HG02763 (cell line): ENCODE measurements around the gene OR56B1.

Experiments
- ATAC-seq: cut with Tn5 transposase; IDR thresholded peaks from one replicate; pipeline ENCODE4 v1.9.1; 2021; ENCODE audit warnings: mild to moderate bottlenecking, moderate library complexity; ENCODE audit not compliant: unreplicated experiment

The OR56B1 gene

DNA sequence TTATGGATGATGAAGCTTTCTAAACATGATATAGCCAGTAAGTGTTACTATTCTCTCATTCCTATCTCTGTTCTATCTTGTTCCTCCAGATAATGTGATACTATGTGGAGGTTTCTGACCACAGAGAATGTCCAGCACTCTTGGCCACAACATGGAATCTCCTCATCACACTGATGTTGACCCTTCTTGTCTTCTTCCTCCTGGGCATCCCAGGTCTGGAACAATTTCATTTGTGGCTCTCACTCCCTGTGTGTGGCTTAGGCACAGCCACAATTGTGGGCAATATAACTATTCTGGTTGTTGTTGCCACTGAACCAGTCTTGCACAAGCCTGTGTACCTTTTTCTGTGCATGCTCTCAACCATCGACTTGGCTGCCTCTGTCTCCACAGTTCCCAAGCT, 9.9 kb upstream of the OR56B1 start:
- no peak for ATAC-seq

GRCh38 chr11:5727691-5728090, 8.6 kb upstream of the OR56B1 start:
- ATAC-seq: no peak

GRCh38 chr11:5737091-5737490, 843 bp downstream of the OR56B1 start:
- ATAC-seq: no peak

- ATAC-seq: no peak
These were observed 1.6 kb downstream of the OR56B1 start for GRCh38 chr11:5737670-5738392.

DNA sequence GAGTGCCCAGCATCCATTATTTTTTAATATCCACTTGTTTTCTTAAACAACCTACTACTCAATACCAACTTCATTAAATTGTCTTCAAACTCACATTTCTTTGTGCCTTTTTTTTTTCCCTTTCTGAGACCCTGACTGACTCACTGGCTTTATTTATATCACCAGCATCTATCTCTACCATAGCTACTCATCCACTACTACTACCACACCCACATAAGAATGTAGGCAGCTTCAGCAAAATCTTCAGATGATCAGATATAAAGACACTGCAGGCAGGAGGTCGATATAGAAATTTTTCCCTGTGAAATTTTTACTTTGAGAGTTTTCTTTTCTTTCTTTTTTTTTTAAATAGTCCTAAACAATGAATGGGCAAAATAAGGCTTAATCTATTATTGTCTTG, 2.2 kb downstream of the OR56B1 start:
- ATAC-seq: no peak

- ATAC-seq: no peak
These were observed 10.4 kb downstream of the OR56B1 start for GRCh38 chr11:5746614-5747013.

DNA sequence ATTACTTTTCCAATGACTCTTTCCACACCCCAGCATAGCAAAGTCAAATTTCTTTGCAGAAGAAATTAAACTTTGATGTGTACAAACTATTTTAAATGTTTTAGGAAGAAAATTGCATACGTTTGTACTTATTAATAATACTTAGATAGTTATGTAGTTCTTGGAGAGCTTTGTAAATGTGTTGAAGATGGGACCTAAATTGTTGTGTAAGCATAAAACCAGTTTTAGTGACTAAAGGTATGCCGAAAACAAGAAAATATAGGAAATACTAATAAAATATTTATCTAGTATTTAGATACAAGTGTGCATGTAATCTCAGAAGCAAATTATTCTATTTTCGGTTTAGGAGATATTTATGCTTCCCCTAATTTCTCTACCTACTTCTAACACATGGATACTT, 13.6 kb downstream of the OR56B1 start:
- no peak for ATAC-seq

DNA sequence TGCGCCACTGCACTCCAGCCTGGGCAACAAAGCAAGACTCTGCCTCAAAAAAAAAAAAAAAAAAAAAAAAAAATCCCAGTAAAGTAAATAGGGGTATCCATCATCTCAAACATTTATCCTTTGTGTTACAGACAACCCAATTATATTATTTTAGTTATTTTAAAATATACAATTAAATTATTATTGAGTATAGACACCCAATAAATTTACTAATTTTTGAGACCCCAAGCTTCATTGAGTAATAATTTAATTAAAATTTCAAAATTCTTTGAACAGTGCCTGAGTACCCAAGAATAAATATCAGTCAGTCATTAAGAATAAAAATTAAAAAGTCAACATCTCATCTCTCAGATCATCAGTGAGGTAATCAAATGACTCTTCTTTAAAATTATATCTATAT, 17.7 kb downstream of the OR56B1 start, which contains the start of gene OR52N4:
Gene OR52N4 (plus strand): TSS at position 301 of the 400 bp plus-strand sequence. CDS start 498 bp downstream, outside the sequence.
- ATAC-seq: no peak

GRCh38 chr11:5767056-5767455, 30.8 kb downstream of the OR56B1 start:
- no peak for ATAC-seq

DNA sequence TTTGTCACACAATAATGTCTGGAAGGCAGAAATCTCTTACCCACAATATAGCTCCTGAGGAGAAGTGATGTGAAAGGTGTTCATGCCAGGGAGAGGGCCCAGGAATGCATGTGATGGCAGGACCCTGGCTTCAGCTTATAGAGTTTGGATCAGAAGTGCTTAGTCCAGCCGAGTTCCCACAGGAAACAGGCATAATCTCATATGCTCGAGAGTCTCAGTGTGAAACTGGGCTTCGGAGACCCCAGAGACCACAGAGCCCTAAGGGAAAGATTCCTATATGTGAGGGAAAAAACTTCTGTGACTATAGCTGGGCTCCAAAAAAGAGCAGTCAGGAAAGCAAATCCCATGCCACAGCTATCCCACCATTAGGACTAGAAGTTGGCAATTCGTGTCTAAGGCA, 47.0 kb downstream of the OR56B1 start, which contains the start of gene OR52N5:
Gene OR52N5 (minus strand): TSS at position 101 of the 400 bp plus-strand sequence. CDS start 4,721 bp downstream, outside the sequence.
- no peak for ATAC-seq
